Measurements from ENCODE around the gene PALM2AKAP2. TPM values are rescaled to one million over a fixed set of nuclear protein-coding genes. Genes with fewer than 3 reads are reported as not detected.

PALM2AKAP2 gene
- total and polyA plus RNA-seq, 9 of the 15 experiments (the other 6 are each of a cell fraction or from before 2014, with no cell fraction given): not detected

GRCh38 chr9:109759589-109759988 is 20.4 kb upstream of the PALM2AKAP2 start (continued):
- no peak for TF ChIP-seq NFE2L1 (tag; IDR thresholded peaks at IDR 0.05; ENCODE audit: borderline replicate concordance, low read depth)
- no peak for TF ChIP-seq FOXJ3 (CRISPR knock-in tag; IDR thresholded peaks at IDR 0.05)
- TF ChIP-seq ZBTB2 (IDR thresholded peaks at IDR 0.05): no peak
- no peak for TF ChIP-seq SAP30 (IDR thresholded peaks at IDR 0.05; ENCODE audit: borderline replicate concordance, insufficient read depth, low read depth, low read length, poor library complexity, severe bottlenecking)
- TF ChIP-seq ZFP36 (IDR thresholded peaks at IDR 0.05; ENCODE audit: low read depth, low read length, partially characterized antibody): no peak
- no peak for TF ChIP-seq SRF (CRISPR knock-in tag; IDR thresholded peaks at IDR 0.05)
- TF ChIP-seq, protein P1, sequence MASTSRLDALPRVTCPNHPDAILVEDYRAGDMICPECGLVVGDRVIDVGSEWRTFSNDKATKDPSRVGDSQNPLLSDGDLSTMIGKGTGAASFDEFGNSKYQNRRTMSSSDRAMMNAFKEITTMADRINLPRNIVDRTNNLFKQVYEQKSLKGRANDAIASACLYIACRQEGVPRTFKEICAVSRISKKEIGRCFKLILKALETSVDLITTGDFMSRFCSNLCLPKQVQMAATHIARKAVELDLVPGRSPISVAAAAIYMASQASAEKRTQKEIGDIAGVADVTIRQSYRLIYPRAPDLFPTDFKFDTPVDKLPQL (IDR thresholded peaks at IDR 0.05; ENCODE audit: extremely low read depth, insufficient read length): no peak

GRCh38 chr9:109765278-109765677 is 14.7 kb upstream of the PALM2AKAP2 start:
- ChIA-PET POLR2A (no interaction called here), CTCF (ENCODE audit: low intra/inter-chr PET ratio) (no interaction called here)
- H3K4me1 ChIP-seq (replicated peaks in 1 of 2; ENCODE audit: control insufficient read depth in 2 of 2, insufficient read depth in 2 of 2, low read length in 2 of 2): no peaks in the 10 kb centered on the region
- no peaks in the 10 kb centered on the region for H3K79me2 ChIP-seq (ENCODE audit: control insufficient read depth, insufficient read depth, low read length)
- no peak for ATAC-seq
- H3K9me3 ChIP-seq (replicated peaks; ENCODE audit: control insufficient read depth, insufficient read depth, low read depth, low read length): no peaks in the 10 kb centered on the region
- in situ Hi-C loops (cut with MboI) (no loop called here), intact Hi-C loops (cut with micrococcal nuclease) (no loop called here)
- H3K27ac ChIP-seq (ENCODE audit: extremely low read depth, low read depth, low read length): no peak overlapping the region
- WGBS (ENCODE audit: insufficient coverage, low coverage, missing lambda C conversion rate): 0% methylated on average over 2 of the region's 2 CpGs
- FAIRE-seq: no peak
- no peaks in the 10 kb centered on the region for H3K9me1 ChIP-seq (ENCODE audit: control insufficient read depth, insufficient read depth, low read length)
- H3K27me3 ChIP-seq (ENCODE audit: control insufficient read depth in 2 of 2, insufficient read depth in 2 of 2, low read length in 2 of 2): no peaks in the 10 kb centered on the region
- H4K20me1 ChIP-seq (replicated peaks; ENCODE audit: control insufficient read depth, insufficient read depth, low read length): no peaks in the 10 kb centered on the region
- H2AFZ ChIP-seq (ENCODE audit: low read depth, low read length): no peak overlapping the region
- H3K4me2 ChIP-seq (ENCODE audit: insufficient read depth, low read length): no peak overlapping the region
- no peaks in the 10 kb centered on the region for H3K36me3 ChIP-seq (ENCODE audit: control insufficient read depth, insufficient read depth, low read length)
- no peak for DNase-seq (ENCODE audit: extremely low read depth in 1 of 4, low spot score in 3 of 4)
- H3K9ac ChIP-seq (ENCODE audit: insufficient read depth in 1 of 2, low read depth in 2 of 2, low read length in 2 of 2): no peak overlapping the region
- no peak overlapping the region for H3K4me3 ChIP-seq
- BruUV-seq (replicated peaks): no TSS peak
- no peak for TF ChIP-seq ERF (CRISPR knock-in tag; IDR thresholded peaks at IDR 0.05)
- no peak for TF ChIP-seq MTF1 (CRISPR knock-in tag; IDR thresholded peaks at IDR 0.05; ENCODE audit: borderline replicate concordance)
- TF ChIP-seq ETV6 (IDR thresholded peaks at IDR 0.05; ENCODE audit: borderline replicate concordance in 1 of 2, low read depth in 2 of 2, low read length in 1 of 2): no peak
- no peak for TF ChIP-seq ETV6 (CRISPR knock-in tag; IDR thresholded peaks at IDR 0.05; ENCODE audit: borderline replicate concordance)
- no peak for TF ChIP-seq THRA (IDR thresholded peaks at IDR 0.05)
- TF ChIP-seq, protein P2, sequence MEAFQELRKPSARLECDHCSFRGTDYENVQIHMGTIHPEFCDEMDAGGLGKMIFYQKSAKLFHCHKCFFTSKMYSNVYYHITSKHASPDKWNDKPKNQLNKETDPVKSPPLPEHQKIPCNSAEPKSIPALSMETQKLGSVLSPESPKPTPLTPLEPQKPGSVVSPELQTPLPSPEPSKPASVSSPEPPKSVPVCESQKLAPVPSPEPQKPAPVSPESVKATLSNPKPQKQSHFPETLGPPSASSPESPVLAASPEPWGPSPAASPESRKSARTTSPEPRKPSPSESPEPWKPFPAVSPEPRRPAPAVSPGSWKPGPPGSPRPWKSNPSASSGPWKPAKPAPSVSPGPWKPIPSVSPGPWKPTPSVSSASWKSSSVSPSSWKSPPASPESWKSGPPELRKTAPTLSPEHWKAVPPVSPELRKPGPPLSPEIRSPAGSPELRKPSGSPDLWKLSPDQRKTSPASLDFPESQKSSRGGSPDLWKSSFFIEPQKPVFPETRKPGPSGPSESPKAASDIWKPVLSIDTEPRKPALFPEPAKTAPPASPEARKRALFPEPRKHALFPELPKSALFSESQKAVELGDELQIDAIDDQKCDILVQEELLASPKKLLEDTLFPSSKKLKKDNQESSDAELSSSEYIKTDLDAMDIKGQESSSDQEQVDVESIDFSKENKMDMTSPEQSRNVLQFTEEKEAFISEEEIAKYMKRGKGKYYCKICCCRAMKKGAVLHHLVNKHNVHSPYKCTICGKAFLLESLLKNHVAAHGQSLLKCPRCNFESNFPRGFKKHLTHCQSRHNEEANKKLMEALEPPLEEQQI (IDR thresholded peaks at IDR 0.05): no peak

All from K562 (cell line).